ENCODE data around the gene ZNFX1.
"Not testable (repeated sequence)": the region's sequence is repeated elsewhere in the genome, so short reads cannot be mapped to it uniquely, and the experiment has no call there.

ZNFX1 gene

GRCh38 chr20:49203746-49204145 lies 74.1 kb downstream of the ZNFX1 start:
- DNase-seq = no peak

GRCh38 chr20:49203011-49203410 lies 74.8 kb downstream of the ZNFX1 start:
- no peak for DNase-seq

- no peak for DNase-seq
Observed at GRCh38 chr20:49199729-49200293, 78.0 kb downstream of the ZNFX1 start.

DNA sequence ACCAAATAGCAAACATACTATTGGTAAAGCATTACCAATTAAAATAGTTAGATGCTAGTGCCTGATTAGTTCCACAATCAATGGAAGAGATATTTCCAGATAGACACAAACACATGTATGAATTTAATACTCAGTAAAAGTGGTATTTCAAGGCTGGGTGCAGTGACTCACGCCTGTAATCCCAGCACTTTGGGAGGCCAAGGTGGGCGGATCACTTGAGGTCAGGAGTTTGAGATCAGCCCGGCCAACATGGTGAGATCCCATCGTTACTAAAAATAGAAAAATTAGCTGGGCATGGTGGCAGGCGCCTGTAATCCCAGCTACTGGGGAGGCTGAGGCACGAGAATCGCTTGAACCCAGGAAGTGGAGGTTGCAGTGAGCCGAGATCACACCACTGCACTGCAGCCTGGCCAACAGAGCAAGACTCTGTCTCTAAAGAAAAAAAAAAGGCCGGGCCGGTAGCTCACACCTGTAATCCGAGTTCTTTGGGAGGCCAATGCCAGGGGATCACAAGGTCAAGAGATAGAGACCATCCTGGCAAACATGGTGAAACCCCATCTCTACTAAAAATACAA lies 84.8 kb downstream of the ZNFX1 start:
- not testable (repeated sequence) for DNase-seq
